UCSD-AML1 (cell line): ENCODE results near the gene FUT6.
"Not testable (repeated sequence)": the region's sequence is repeated elsewhere in the genome, so short reads cannot be mapped to it uniquely, and the experiment has no call there.

Source experiments
- DNase-seq: peaks from one replicate; lab custom pipeline; 2025; ENCODE audit not compliant: unreplicated experiment; lab: John Stamatoyannopoulos, UW

FUT6 gene, protein sequence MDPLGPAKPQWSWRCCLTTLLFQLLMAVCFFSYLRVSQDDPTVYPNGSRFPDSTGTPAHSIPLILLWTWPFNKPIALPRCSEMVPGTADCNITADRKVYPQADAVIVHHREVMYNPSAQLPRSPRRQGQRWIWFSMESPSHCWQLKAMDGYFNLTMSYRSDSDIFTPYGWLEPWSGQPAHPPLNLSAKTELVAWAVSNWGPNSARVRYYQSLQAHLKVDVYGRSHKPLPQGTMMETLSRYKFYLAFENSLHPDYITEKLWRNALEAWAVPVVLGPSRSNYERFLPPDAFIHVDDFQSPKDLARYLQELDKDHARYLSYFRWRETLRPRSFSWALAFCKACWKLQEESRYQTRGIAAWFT

GRCh38 chr19:5839065-5840017, at the start of gene FUT6:
Gene FUT6 (minus strand): TSS chr19:5839702. CDS start chr19:5832567, 7,135 bp downstream.
- DNase-seq: peak; percentile 45

DNA sequence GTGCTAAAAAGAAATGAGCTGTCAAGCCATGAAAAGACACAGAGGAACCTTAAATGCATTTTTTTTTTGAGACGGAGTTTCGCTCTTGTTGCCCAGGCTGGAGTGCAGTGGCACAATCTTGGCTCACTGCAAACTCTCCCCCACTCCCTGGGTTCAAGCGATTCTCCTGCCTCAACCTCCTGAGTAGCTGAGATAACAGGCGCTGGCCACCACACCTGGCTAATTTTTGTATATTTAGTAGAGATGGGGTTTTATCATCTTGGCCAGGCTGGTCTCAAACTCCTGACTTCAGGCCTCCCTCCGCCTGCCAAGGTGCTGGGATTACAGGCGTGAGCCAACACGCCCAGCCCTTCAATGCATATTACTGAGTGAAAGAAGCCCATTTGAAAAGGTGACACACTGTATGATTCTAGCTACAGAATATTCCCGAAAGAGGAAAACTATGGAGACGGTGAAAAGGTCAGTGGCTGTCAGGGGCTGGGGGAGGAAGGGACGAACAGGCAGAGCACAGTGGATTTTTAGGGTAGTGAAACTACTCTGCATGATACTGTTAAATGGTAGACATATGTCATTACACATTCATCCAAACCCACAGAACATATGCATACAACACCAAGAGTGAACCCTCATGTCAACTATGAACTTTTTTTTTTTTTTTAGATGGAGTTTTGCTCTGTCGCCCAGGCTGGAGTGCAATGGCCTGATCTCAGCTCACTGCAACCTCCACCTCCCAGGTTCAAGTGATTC, 44.7 kb upstream of the FUT6 start:
- not testable (repeated sequence) for DNase-seq

DNA sequence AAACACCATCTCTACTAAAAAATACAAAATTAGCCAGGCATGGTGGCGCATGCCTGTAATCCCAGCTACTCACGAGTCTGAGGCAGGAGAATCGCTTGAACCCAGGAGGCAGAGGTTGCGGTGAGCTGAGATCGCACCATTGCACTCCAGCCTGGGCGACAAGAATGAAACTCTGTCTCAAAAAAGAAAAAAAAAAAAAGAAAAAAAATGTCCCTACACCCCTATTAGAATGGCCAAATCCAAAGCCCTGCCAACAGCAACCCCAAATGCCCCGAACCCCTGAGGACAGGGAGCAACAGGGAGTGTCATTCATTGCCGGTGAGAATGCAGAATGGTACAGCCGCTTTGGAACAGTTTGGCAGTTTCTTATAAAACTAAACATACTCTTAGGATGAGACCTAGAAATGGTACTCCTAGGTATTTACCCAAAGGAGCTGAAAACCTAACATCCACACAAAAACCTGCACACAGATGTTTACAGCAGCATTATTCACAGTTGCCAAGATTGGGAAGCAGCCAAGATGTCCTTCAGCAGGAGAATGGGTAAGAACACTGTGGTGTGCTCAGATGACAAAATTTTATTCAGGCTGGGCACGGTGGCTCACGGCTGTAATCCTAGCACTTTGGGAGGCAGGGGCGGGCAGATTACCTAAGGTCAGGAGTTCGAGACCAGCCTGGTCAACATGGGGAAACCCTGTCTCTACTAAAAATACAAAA, 43.8 kb upstream of the FUT6 start:
- DNase-seq: not testable (repeated sequence)

GRCh38 chr19:5882421-5882968, 43.0 kb upstream of the FUT6 start:
- no peak for DNase-seq

DNA sequence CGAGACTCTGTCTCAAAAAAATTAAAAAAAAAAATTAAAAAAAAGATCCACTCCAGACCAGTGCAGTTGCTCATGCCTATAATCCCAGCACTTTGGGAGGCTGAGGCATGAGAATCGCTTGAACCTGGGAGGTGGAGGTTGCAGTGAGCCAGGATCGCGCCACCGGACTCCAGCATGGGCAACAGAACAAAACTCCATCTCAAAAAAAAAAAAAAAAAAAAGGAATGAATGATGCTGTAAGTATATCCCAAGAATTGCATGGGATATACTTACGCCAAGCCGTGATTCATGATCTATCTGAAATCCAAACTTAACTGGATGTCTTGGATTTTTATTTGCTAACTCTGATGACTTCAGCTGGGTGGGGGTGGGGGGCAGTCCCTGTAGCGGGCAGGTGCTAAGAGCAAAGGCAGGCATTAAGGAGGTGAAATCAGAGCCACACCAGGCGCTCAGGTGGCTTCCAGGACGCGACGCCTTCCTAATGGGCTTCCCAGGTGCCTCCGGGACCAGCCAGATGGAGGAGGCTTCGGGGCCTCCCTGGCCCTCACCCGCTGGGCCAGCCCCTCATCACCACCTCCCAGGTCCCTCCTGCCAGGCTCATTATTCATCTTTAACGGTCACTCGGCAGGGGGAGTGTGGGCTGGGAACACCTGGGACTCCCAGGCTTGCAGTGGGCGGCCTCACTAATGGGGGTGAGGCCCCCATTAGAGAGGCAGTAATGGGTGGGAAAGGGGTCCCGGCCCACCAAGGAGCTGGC, 42.2 kb upstream of the FUT6 start:
- DNase-seq: no peak

DNA sequence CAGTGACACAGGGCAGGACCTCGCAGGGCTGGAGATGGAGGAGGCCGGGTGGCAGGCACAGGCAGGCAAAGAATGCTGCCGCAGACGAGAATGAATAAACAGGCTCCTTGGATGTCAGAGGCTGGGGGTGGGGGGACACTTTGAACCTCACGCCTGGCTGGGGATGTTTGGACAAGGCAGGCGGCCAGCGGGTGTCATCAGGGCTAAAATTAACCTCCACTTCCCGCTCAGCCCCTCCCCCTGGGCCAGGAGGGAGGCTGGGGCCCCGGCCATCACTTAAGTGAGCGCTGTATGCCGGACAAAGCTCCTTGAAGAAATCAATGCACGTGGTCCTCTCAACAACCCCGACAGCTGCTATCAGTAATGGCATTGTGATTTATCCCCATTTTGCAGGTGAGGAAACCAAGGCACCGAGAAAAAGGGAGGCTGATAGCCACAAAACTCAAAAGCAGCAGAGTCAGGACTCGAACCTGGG, 41.1 kb upstream of the FUT6 start:
- no peak for DNase-seq

DNA sequence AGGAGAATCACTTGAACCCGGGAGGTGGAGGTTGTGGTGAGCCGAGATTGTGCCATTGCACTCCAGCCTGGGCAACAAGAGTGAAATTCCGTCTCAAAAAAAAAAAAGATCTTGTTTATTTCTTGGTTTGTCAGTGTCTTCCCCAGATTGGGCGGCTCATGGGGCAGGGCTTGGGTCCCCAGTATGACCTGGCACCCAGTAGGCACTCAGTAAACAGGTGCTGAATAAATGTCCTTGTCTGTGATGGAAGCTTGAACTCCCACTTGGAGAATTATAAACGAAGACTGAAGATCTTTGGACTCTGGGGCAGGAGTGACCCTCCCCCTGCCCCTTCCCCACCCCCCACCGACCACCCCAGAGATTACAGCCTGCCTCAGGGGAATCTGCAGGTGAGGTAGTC, 40.7 kb upstream of the FUT6 start:
- DNase-seq: no peak

- DNase-seq: no peak
Observed at GRCh38 chr19:5877882-5878281, 38.4 kb upstream of the FUT6 start.

DNA sequence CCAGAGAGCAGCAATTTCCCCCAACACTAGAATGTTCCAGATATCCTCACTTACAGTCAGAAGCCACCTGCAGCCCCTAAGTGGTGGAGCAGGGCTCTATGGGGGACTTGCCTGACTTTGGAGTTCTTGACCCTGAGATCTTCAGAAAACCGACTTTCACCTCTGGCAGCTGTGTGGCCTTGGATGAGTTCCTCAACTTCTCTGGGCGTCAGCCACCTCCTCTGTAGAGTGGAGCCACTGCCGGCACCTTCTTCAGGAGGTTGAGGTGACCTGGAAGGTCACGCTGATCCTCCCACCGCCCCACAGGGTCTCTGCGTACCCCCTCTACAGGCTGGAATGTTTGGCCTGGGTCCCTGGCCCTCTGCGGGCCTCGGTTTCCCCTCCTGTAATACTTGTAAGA, 37.9 kb upstream of the FUT6 start:
- DNase-seq: no peak

DNA sequence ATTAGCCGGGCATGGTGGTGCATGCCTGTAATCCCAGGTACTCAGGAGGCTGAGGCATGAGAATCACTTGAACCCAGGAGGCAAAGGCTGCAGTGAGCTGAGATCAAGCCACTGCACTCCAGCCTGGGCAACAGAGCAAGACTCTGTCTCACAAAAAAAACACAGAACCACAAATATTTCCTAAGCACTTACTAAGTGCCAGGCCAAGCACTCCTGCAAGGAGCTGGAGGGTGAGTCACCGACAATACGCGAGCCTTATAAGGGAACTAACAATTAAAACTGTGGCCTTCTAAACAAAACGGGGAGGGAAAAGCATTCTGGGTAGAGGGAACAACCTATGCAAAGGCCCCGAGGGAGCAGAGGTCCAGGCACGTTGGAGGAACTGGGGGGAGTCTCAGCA, 35.0 kb upstream of the FUT6 start:
- not testable (repeated sequence) for DNase-seq

- no peak for DNase-seq
Observed at GRCh38 chr19:5873617-5874199, 34.2 kb upstream of the FUT6 start.

DNA sequence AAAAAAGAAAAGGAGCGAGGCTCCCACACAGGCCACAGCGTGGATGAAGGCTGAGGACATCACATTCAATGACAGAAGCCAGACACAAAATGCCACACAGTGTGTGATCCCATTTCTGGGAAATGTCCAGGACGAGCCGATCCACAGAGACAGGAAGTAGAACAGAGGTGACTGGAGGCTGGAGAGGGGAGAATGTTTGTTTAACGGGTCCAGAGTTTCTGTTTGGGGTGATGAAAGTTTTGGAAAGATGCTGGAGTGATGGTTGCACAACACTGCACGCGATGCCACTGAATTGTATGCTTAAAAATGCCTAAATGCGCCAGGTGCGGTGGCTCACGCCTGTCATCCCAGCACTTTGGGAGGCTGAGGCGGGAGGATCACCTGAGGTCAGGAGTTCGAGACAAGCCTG, 31.5 kb upstream of the FUT6 start:
- DNase-seq: no peak

GRCh38 chr19:5867201-5868136, 28.0 kb upstream of the FUT6 start:
- DNase-seq: no peak

GRCh38 chr19:5865772-5866171, 26.3 kb upstream of the FUT6 start:
- no peak for DNase-seq

GRCh38 chr19:5864725-5865486, 25.4 kb upstream of the FUT6 start:
- no peak for DNase-seq

DNA sequence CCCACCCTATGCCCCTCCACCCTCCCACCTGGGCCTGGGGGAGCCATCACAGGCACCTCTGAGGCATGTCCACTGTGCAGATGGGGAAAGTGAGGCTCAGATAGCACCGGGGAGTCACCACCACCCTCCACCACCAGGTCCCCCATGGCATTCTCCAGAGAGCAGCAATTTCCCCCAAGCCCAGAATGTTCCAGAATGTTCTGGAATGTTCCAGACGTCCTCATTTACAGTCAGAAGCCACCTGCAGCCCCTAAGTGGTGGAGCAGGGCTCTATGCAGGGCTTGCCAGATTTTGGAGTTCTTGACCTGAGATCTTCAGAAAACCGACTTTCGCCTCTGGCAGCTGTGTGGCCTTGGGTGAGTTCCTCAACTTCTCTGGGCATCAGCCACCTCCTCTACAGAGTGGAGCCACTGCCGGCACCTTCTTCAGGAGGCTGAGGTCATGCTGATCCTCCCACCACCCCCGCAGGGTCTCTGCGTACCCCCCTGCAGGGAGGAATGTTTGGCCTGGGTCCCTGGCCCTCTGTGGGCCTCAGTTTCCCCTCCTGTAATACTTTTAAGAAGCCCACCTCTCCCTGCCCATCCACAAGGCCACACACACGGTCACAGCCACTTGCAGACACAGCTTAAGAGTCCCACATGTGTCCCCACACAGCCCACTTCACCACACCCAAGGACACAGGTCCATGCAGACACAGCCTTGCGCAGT, 24.7 kb upstream of the FUT6 start:
- DNase-seq: no peak
